IPS-15b (cell line): ENCODE measurements around the gene KSR2.

Source experiments
- H3K27me3 ChIP-seq: one replicate; pipeline ENCODE4 v1.6.1; 2013; ENCODE audit warnings: low read length; ENCODE audit not compliant: control insufficient read depth, insufficient read depth
- H3K36me3 ChIP-seq: one replicate; pipeline ENCODE4 v1.6.1; 2013; ENCODE audit warnings: low read length; ENCODE audit not compliant: control insufficient read depth, insufficient read depth
- H3K4me1 ChIP-seq: one replicate; pipeline ENCODE4 v1.6.1; 2013; ENCODE audit warnings: mild to moderate bottlenecking, low read length; ENCODE audit not compliant: control insufficient read depth, insufficient read depth
- H3K4me3 ChIP-seq: one replicate; pipeline ENCODE4 v1.5.1; 2013; ENCODE audit warnings: low read depth, low read length
- H3K9ac ChIP-seq: one replicate; pipeline ENCODE4 v1.6.1; 2013; ENCODE audit warnings: low read depth, mild to moderate bottlenecking, low read length
- H3K9me3 ChIP-seq: one replicate; pipeline ENCODE4 v1.6.1; 2013; ENCODE audit warnings: mild to moderate bottlenecking, low read length; ENCODE audit not compliant: control insufficient read depth, insufficient read depth

The KSR2 gene

GRCh38 chr12:117850048-117850447 is 118.7 kb downstream of the KSR2 start:
- no peaks in the 10 kb centered on the region for H3K27me3 ChIP-seq
- no peak overlapping the region for H3K4me3 ChIP-seq
- no peaks in the 10 kb centered on the region for H3K9me3 ChIP-seq

GRCh38 chr12:117847371-117847770 is 121.4 kb downstream of the KSR2 start:
- H3K9me3 ChIP-seq: peaks cover 6% of the 10 kb centered on the region
- peaks cover 2% of the 10 kb centered on the region for H3K4me1 ChIP-seq
- no peak overlapping the region for H3K9ac ChIP-seq
- no peak overlapping the region for H3K4me3 ChIP-seq
- H3K36me3 ChIP-seq: no peaks in the 10 kb centered on the region
- no peaks in the 10 kb centered on the region for H3K27me3 ChIP-seq

More at GRCh38 chr12:117850048-117850447, 118.7 kb downstream of the KSR2 start:
- H3K4me1 ChIP-seq: peaks cover 2% of the 10 kb centered on the region
- no peaks in the 10 kb centered on the region for H3K36me3 ChIP-seq
- no peak overlapping the region for H3K9ac ChIP-seq

DNA sequence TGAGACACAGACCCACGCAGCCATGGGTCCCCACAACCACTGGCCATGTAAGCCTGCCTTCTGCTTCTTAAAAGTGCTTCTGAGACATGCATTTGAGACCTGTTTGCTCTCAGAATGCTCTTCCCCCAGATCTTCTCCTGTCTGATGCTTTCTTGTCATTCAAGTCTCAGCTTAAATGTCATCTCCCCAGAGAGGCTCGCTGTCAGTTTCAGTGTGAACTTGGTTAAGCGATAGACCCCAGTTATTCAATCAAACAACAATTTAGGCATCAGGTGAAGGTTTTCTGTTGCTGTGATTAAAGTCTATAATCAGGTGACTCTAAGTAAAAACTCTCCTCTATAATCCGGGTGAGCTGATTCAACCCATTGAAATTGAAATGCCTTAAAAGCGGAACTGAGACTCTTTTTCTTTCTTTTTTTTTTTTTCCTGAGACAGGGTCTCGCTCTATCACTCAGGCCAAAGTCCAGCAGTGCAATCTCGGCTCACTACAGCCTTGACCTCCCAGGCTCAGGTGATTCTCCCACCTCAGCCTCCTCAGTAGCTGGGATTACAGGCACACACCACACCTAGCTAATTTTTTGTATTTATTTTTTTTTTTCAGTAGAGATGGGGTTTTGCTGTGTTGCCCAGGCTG is 123.4 kb downstream of the KSR2 start:
- H3K4me3 ChIP-seq: no peak overlapping the region
- no peaks in the 10 kb centered on the region for H3K27me3 ChIP-seq
- peaks cover 2% of the 10 kb centered on the region for H3K4me1 ChIP-seq
- peaks cover 6% of the 10 kb centered on the region for H3K9me3 ChIP-seq
- no peak overlapping the region for H3K9ac ChIP-seq
- H3K36me3 ChIP-seq: no peaks in the 10 kb centered on the region

- no peaks in the 10 kb centered on the region for H3K36me3 ChIP-seq
- H3K4me1 ChIP-seq: peaks cover 2% of the 10 kb centered on the region
- H3K27me3 ChIP-seq: no peaks in the 10 kb centered on the region
- no peak overlapping the region for H3K9ac ChIP-seq
- H3K4me3 ChIP-seq: no peak overlapping the region
- H3K9me3 ChIP-seq: peaks cover 6% of the 10 kb centered on the region
These were observed 124.5 kb downstream of the KSR2 start for GRCh38 chr12:117844114-117844830.

- Histone ChIP-seq H3K27me3 (no peaks in the 10 kb centered on the region), H3K4me1 (peaks cover under 1% of the 10 kb centered on the region), H3K9me3 (peaks cover 6% of the 10 kb centered on the region), H3K36me3 (no peaks in the 10 kb centered on the region), H3K4me3 (no peak overlapping the region), H3K9ac (no peak overlapping the region)
These were observed 126.2 kb downstream of the KSR2 start for GRCh38 chr12:117842630-117843029.

DNA sequence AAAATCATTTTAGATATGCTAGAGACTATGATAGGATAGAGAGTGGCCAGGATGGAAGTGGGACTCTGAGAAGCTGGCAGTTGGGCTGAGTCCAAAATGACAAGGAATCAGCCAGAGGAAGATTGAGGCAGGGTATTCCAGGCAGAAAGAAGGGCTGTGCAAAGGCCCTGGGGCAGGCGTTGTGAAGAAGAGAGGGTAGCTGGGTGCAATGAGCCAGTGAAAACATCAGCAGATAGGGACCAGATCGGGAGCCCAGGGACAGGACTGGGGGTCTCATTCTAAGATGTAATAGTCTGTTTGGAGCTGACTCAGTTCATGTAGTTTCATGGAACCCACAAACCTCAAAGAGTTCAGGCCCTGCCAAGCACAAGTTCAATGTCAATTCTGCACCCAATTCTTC is 126.6 kb downstream of the KSR2 start:
- no peak overlapping the region for H3K4me3 ChIP-seq
- H3K9ac ChIP-seq: no peak overlapping the region
- H3K9me3 ChIP-seq: peaks cover 6% of the 10 kb centered on the region
- no peaks in the 10 kb centered on the region for H3K36me3 ChIP-seq
- no peaks in the 10 kb centered on the region for H3K4me1 ChIP-seq
- no peaks in the 10 kb centered on the region for H3K27me3 ChIP-seq

DNA sequence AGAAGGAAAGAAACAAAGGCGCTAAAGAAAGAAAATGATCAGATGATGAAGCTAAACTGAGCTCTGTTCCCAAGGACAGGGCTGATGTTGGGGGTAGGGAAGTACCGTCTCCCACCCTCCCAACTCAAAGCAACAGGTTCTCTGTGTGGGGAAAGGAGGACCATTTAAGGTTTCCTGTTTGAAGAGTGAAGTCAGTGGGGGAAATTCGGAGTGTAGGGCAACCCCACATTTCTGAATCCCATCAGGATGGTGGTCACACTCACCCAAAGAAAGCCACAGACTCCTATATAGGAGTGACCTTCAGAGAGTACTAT is 131.1 kb downstream of the KSR2 start:
- no peaks in the 10 kb centered on the region for H3K9me3 ChIP-seq
- no peaks in the 10 kb centered on the region for H3K4me1 ChIP-seq
- H3K27me3 ChIP-seq: no peaks in the 10 kb centered on the region
- H3K4me3 ChIP-seq: no peak overlapping the region
- no peak overlapping the region for H3K9ac ChIP-seq
- H3K36me3 ChIP-seq: no peaks in the 10 kb centered on the region

GRCh38 chr12:117836999-117837736 is 131.6 kb downstream of the KSR2 start:
- Histone ChIP-seq H3K9me3 (no peaks in the 10 kb centered on the region), H3K4me1 (no peaks in the 10 kb centered on the region), H3K27me3 (no peaks in the 10 kb centered on the region), H3K9ac (no peak overlapping the region), H3K36me3 (no peaks in the 10 kb centered on the region), H3K4me3 (no peak overlapping the region)

GRCh38 chr12:117836476-117836875 is 132.3 kb downstream of the KSR2 start:
- no peaks in the 10 kb centered on the region for H3K27me3 ChIP-seq
- no peak overlapping the region for H3K9ac ChIP-seq
- H3K4me3 ChIP-seq: no peak overlapping the region
- no peaks in the 10 kb centered on the region for H3K9me3 ChIP-seq
- no peaks in the 10 kb centered on the region for H3K36me3 ChIP-seq
- no peaks in the 10 kb centered on the region for H3K4me1 ChIP-seq

DNA sequence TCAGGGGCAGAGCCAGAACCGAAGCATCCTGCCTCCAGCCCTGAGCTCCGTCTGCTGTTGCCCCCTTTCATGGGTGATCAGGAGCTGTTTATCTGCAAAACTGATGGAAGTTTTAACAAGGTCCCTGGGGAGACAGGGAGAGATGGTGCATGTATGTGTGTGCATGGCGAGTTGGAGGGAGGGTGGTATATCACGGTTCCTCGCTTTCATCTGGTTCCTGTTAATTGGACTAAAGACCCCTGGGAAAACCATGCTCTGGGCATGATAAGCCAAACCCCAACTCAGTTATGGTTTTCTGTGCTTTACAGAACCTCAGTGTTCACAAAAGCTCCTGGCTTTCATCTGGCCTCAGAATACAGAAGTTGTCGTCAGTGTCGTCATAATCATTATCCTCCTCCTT is 133.6 kb downstream of the KSR2 start:
- Histone ChIP-seq H3K27me3 (no peaks in the 10 kb centered on the region), H3K4me1 (no peaks in the 10 kb centered on the region), H3K4me3 (no peak overlapping the region), H3K36me3 (no peaks in the 10 kb centered on the region), H3K9me3 (no peaks in the 10 kb centered on the region), H3K9ac (no peak overlapping the region)

GRCh38 chr12:117832459-117833457 is 136.0 kb downstream of the KSR2 start:
- Histone ChIP-seq H3K9ac (no peak overlapping the region), H3K36me3 (no peaks in the 10 kb centered on the region), H3K4me3 (no peak overlapping the region), H3K9me3 (no peaks in the 10 kb centered on the region), H3K4me1 (no peaks in the 10 kb centered on the region), H3K27me3 (no peaks in the 10 kb centered on the region)
